Gastrocnemius medialis (tissue), 4 donors: ENCODE measurements around the gene ELMO1. TPM values are rescaled to one million over a fixed set of nuclear protein-coding genes. Genes with fewer than 3 reads are reported as not detected.

Experiments used
- ATAC-seq, 2 donors: fragments of 150-250 bp; one replicate each; pipeline ENCODE4 v1.9.1; 2016
- DNase-seq, 2 donors: peaks; one replicate each; pipeline ENCODE4 v3.0.0-alpha.2; 2019
- H3K27ac ChIP-seq, 4 donors: fragments of 200-600 bp; sonication (generic); 1 replicate in 1 of 4; 2 replicates in 3 of 4; pipeline ENCODE4 v1.5.1; 2016 to 2018; ENCODE audit warnings: mild to moderate bottlenecking in 2 of 4, moderate library complexity in 1 of 4
- H3K27me3 ChIP-seq, 3 donors: fragments of 200-600 bp; sonication (generic) in 2 of 3; 1 replicate in 1 of 3; 2 replicates in 2 of 3; pipeline versions ENCODE4 v1.5.1 to v1.6.0; 2016 to 2019; ENCODE audit warnings: mild to moderate bottlenecking in 1 of 3, moderate library complexity in 1 of 3
- H3K36me3 ChIP-seq, 2 donors: fragments of 200-600 bp; sonication (generic) in 1 of 2; one replicate each; pipeline ENCODE4 v1.5.1; 2017 to 2018
- H3K4me1 ChIP-seq, 2 donors: fragments of 200-600 bp; sonication (generic) in 1 of 2; one replicate each; pipeline ENCODE4 v1.5.1; 2016 to 2017; ENCODE audit warnings: mild to moderate bottlenecking in 2 of 2
- H3K4me3 ChIP-seq, 4 donors: fragments of 200-600 bp; sonication (generic) in 3 of 4; 1 replicate in 1 of 4; 2 replicates in 3 of 4; pipeline ENCODE4 v1.5.1; 2016 to 2019; ENCODE audit warnings: mild to moderate bottlenecking in 2 of 4
- H3K9me3 ChIP-seq, 3 donors: fragments of 200-600 bp; sonication (generic) in 2 of 3; 1 replicate in 1 of 3; 2 replicates in 2 of 3; pipeline ENCODE4 v1.5.1; 2016 to 2019
- POLR2A ChIP-seq, 2 donors: fragments of 450-650 bp; IDR thresholded peaks; one replicate each; pipeline ENCODE4 v1.6.1; 2017; ENCODE audit warnings: antibody characterized with exemption in 2 of 2, mild to moderate bottlenecking in 2 of 2, moderate library complexity in 2 of 2
- in situ Hi-C, 4 donors: fragments of 200-750 bp; cut with MboI; loops; one replicate each; pipeline versions ENCODE4 v1.15.0 to v1.8.0; 2017; ENCODE audit warnings: low sequenced_read_pairs in 4 of 4
- intact Hi-C: fragments of 100-400 bp; cut with DNase I; formaldehyde crosslinking; loops from one replicate; pipeline ENCODE4 v1.15.1; 2023; ENCODE audit warnings: low total_unique reads
- total RNA-seq, 4 donors: library from RNA; depleted of rRNA; stranded (reverse); fragments of >200 nt; gene quantifications; one replicate each; pipeline versions ENCODE4 v1.1.0 to v1.2.3, GENCODE V29; 2016
- TF ChIP-seq, protein P1 (sequence below), 5 experiments: fragments of 450-650 bp in 3 of 5; fragments of 200-600 bp in 2 of 5; sonication (generic) in 2 of 5; IDR thresholded peaks in 4 of 5; conservative IDR thresholded peaks in 1 of 5; 1 replicate in 4 of 5; 2 replicates in 1 of 5; pipeline ENCODE4 v1.5.1; 2016 to 2019; ENCODE audit warnings: antibody characterized with exemption in 5 of 5, mild to moderate bottlenecking in 3 of 5, moderate library complexity in 3 of 5

Gene ELMO1
- total RNA-seq, 4 donors from 2014 or later, result 8.4 to 18.9 (median 14.6) TPM

DNA sequence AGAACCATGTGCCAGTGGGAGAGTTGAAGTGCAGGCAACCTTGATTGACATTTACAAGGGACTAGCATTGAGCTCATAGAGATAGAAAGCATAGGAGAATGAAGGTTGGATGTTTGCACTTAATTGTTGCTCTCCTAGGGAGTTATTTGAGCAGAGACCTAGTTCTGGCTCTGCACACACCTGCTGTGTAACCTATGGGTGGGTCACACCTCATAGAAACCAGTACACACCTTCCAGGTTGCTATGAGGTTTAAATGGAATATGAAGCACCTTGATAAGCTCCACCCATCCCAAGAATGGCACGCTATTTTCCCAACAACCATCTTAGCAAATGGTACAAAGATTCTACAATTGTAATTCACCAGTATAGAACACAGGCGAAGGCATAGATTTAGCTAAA, 638.2 kb downstream of the ELMO1 start:
- in situ Hi-C loops, result no loop called here
- Histone ChIP-seq H3K27ac (no peak overlapping the region), H3K9me3 (no peaks in the 10 kb centered on the region), H3K27me3 (no peaks in the 10 kb centered on the region), H3K4me1 (no peaks in the 10 kb centered on the region), H3K4me3 (no peak overlapping the region), H3K36me3 (no peaks in the 10 kb centered on the region)
- TF ChIP-seq, protein P1, sequence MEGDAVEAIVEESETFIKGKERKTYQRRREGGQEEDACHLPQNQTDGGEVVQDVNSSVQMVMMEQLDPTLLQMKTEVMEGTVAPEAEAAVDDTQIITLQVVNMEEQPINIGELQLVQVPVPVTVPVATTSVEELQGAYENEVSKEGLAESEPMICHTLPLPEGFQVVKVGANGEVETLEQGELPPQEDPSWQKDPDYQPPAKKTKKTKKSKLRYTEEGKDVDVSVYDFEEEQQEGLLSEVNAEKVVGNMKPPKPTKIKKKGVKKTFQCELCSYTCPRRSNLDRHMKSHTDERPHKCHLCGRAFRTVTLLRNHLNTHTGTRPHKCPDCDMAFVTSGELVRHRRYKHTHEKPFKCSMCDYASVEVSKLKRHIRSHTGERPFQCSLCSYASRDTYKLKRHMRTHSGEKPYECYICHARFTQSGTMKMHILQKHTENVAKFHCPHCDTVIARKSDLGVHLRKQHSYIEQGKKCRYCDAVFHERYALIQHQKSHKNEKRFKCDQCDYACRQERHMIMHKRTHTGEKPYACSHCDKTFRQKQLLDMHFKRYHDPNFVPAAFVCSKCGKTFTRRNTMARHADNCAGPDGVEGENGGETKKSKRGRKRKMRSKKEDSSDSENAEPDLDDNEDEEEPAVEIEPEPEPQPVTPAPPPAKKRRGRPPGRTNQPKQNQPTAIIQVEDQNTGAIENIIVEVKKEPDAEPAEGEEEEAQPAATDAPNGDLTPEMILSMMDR (IDR thresholded peaks at IDR 0.05 in 4 of 5, conservative IDR thresholded peaks at IDR 0.05 in 1 of 5), result no peak
- no peak for TF ChIP-seq POLR2A (IDR thresholded peaks at IDR 0.05)
- ATAC-seq, result no peak
- intact Hi-C loops, result no loop called here
- DNase-seq, result no peak

DNA sequence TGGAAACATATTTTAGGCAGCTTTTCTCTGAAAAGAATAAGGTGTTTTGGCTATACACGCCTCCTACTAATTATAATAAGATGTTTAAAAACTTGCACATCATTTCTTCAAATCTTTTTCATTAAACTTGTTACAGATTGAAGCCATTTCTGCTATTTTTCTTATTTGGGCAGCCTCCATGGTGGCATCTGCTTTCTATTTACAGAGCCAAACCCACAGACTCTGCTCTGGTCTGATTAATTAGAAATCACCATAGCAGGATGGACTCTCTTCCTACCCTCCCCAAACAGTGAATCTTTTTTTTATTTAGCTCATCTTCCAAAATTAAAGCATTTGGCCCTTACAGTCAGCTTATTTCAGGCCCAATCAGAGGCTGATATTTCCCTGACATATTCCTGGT, 638.6 kb downstream of the ELMO1 start:
- in situ Hi-C loops, result no loop called here

DNA sequence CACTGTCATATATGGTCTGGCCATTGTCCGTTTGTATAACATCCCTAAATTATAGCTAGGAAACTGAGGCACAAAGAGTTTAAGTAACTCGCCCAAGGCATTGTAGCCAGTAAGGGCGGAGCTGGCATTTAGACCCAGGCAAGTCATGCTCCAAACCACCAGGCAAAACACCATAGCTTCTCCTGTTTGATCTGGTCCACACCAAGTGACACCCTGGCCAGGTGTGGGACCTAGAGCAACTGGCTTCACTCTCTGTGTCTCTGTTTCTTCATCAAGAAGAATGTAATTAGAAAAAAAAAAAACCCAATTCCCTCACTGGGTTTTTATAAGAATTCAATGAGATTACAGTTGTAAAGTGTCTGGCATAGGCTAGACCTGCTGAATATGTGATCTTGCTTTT, 639.2 kb downstream of the ELMO1 start:
- no peak for ATAC-seq
- Histone ChIP-seq H3K4me3 (no peak overlapping the region), H3K4me1 (no peaks in the 10 kb centered on the region), H3K9me3 (no peaks in the 10 kb centered on the region), H3K27ac (no peak overlapping the region), H3K27me3 (no peaks in the 10 kb centered on the region), H3K36me3 (no peaks in the 10 kb centered on the region)
- in situ Hi-C loops (no loop called here), intact Hi-C loops (no loop called here)
- no peak for DNase-seq
- TF ChIP-seq, protein P1 (IDR thresholded peaks at IDR 0.05 in 4 of 5, conservative IDR thresholded peaks at IDR 0.05 in 1 of 5), result no peak

More for the DNA sequence above, 638.6 kb downstream of the ELMO1 start:
- Histone ChIP-seq H3K4me1 (no peaks in the 10 kb centered on the region), H3K4me3 (no peak overlapping the region), H3K27me3 (no peaks in the 10 kb centered on the region), H3K36me3 (no peaks in the 10 kb centered on the region), H3K27ac (no peak overlapping the region), H3K9me3 (no peaks in the 10 kb centered on the region)
- DNase-seq (no peak), ATAC-seq (no peak)
- no peak for TF ChIP-seq POLR2A (IDR thresholded peaks at IDR 0.05)
- TF ChIP-seq, protein P1 (IDR thresholded peaks at IDR 0.05 in 4 of 5, conservative IDR thresholded peaks at IDR 0.05 in 1 of 5), result no peak
- intact Hi-C loops, result no loop called here

DNA sequence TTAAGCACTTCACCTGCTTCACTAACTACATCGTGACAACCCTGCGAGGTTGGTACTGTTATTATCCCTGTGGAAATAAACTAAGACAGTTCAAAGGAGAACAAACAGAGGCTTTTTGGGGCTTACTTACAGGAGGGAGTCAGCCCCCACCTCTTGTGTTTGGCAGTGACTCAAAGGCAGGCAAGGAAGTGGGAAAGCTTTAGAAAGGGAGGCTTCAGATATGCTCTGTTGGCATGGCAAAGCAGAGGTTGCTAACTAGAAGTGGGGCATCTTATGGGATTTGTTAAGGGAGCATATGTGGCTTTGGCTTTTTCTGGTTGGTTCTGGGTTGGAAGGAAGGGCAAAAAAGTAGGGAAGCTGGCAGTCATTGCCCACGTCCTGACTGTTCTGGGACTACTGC, 639.6 kb downstream of the ELMO1 start:
- in situ Hi-C loops (no loop called here), intact Hi-C loops (no loop called here)
- no peaks in the 10 kb centered on the region for H3K9me3 ChIP-seq
- H3K4me1 ChIP-seq, result no peaks in the 10 kb centered on the region
- no peak overlapping the region for H3K27ac ChIP-seq
- no peaks in the 10 kb centered on the region for H3K27me3 ChIP-seq
- no peaks in the 10 kb centered on the region for H3K36me3 ChIP-seq
- H3K4me3 ChIP-seq, result no peak overlapping the region
- TF ChIP-seq POLR2A (IDR thresholded peaks at IDR 0.05), result no peak
- TF ChIP-seq, protein P1 (IDR thresholded peaks at IDR 0.05 in 4 of 5, conservative IDR thresholded peaks at IDR 0.05 in 1 of 5), result no peak
- DNase-seq (no peak), ATAC-seq (no peak)

DNA sequence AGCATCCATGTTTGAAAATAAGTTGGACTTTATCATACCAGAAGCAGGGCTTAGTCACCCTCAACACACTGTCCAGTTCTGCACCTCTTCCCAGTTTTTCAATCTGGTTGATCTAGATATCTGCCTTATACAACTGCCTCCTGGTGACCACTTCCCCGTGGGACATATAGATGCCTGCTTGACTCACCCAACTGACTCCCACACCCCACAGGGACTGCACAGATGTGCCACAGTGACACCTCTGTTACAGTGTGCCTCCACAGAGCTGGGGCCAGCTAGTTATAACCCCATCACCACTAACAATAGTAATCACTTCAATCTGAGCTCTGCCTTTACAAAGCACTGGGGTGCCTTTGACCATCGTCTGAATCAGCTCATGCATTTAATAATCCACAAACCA, 641.8 kb downstream of the ELMO1 start:
- TF ChIP-seq, protein P1 (IDR thresholded peaks at IDR 0.05 in 4 of 5, conservative IDR thresholded peaks at IDR 0.05 in 1 of 5), result no peak
- TF ChIP-seq POLR2A (IDR thresholded peaks at IDR 0.05), result no peak
- Histone ChIP-seq H3K27ac (no peak overlapping the region), H3K36me3 (no peaks in the 10 kb centered on the region), H3K9me3 (no peaks in the 10 kb centered on the region), H3K27me3 (no peaks in the 10 kb centered on the region), H3K4me3 (no peak overlapping the region), H3K4me1 (no peaks in the 10 kb centered on the region)
- ATAC-seq (no peak), DNase-seq (no peak)
- intact Hi-C loops, result no loop called here
- in situ Hi-C loops, result no loop called here
